HG03280 (cell line): Measurements from ENCODE around the gene PDZRN4.
"Not testable (repeated sequence)": the region's sequence is repeated elsewhere in the genome, so short reads cannot be mapped to it uniquely, and the experiment has no call there.

ENCODE experiments used
- ATAC-seq: cut with Tn5 transposase; IDR thresholded peaks from one replicate; pipeline ENCODE4 v1.9.1; 2021; ENCODE audit warnings: mild to moderate bottlenecking, moderate library complexity; ENCODE audit not compliant: unreplicated experiment

Gene PDZRN4

DNA sequence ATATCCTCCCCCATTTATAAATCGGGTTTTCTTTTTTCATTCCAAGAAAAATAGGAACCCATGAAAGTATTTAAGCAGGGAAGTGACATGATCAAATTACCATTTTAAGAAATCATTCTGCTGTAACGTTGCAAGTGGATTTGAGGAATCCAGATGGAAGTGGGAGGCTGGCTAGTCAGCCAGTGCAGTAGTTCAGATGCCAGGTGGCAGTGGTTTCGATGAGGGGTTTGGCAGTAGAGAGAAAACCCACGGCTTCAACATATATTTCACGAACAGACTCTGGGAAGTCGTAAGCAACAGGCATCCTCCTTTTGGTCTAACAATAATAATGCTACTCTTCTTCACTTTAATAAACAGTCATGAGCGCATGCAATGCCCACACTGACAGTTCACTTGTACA lies 25.0 kb downstream of the PDZRN4 start:
- no peak for ATAC-seq

DNA sequence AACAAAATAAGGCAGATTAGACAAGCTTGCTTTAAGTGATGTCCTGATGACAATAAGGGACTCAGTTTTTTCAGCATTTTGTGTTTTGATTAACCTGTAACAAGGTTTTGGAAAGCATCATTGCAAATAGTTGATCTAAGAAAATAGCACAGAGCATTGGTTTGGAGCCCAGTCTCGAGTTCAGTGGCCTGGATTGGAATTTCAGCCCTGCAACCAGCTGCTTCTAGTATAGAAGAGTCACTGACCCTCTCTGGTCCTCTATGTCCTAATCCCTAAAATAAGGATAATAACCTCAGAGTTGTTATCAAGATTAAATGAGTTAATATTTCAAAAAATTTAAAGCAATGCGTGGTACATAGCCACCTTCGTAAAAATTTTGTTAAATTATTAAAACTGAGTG lies 25.5 kb downstream of the PDZRN4 start:
- ATAC-seq: no peak

DNA sequence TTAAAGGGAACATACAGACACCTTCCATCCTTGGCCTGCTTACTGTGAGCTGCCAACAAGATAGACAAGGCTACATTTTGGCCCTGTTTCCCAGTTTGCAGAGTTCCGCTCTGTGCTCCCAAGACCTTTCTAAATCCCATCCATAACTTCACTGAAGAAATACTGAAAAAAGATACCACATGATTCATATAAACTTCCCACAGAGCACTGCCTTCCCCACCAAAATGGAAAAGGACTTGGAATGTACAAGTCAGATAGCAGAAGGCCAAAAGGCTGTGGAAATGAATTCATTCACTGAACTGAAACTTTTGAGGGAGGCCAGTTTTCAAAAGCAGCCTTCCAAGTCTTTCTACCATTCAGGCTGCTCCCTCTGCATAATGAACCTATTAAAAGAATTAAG lies 29.6 kb downstream of the PDZRN4 start:
- no peak for ATAC-seq

DNA sequence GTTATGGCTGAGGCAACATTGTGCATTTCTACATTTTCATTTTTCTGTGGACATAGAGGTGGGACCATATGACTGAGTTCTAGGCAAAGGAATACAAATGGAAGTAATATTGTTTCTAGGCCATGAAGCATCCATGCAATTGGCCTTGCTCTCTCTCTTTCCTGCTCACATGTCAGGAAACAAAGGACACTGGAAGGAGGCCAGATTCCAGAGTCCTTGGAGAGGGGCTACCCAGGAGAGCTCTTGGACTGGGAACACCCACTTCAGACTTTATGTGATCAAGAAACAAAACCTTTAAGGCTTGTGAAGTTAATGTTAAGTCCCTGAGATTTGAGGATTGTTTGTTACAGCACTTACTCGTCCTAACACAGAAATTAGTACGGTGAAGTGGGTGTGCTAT lies 32.8 kb downstream of the PDZRN4 start:
- ATAC-seq: no peak

DNA sequence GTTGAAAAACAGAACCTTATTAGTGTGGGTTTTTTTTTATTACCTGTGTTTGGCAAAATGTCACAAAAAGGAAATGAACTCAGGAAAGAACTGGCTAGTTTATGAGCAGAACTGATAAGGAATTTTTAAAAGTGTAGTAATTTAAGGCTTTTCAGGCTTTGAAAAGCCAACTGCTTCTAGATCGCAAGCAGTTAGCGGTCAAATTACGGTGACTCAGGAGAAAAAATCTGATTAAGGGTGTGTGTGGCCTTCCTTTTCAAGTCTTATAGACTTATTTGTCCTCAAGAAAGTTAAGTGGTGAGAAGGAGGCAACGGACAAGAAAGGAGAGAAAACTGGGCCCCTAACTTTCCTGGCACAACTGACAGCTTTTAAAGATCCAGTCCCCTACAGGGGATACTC lies 33.4 kb downstream of the PDZRN4 start:
- no peak for ATAC-seq

DNA sequence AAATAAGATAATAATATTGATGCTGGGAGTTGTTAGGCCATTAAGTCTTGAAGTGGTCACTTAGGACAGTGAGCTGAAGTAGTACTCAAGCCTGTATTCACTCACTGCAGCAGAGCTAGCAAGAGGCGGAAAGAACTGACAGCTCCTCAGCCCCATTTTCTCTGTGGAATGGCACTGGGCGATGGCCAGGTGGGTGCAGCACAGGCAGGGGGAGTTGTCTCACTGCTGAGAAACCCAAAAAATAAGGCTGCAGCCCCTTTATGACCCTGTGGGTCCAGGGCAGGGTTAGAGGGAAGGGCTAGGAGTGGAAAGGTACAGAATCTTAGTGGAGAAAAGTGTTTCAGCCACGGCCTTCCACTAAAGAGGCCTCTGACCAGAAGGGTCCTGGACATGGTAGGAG lies 35.5 kb downstream of the PDZRN4 start:
- ATAC-seq: no peak

DNA sequence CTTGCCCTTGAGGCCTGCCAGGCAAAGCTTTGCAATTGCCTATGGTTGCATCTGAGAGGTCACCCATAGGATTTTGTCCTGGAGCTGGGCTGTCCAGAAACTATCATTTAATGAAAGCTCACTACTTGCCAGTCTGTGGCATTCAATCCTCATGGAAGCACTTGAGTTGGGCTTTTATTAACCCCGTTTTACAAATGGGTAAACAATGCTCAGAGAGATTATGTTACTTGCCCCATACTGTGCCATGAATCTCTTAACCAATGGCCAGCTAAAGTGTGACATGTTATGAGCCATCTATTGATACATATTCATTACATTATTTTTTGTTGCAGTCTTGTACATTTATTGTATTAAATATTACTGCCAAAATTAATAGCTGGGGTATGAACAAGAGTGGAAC lies 35.9 kb downstream of the PDZRN4 start:
- no peak for ATAC-seq

DNA sequence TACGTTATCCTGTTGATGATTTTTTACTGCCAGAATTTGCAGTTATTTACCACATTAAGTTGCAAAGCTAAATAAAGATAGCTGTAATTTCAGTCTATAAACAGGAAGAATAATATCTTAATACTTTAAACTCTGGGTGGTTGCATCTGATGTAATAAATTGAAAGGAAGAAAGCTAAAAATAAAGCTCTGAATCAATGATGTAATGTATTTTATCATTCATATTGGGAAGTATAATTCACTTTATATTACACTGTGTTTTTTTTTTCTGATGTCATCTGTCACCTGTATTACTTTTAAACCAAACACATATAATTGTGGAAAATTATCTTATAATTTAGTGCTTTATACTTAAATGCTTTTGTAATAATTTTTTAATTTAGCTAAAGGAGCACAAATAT lies 37.1 kb downstream of the PDZRN4 start:
- no peak for ATAC-seq

DNA sequence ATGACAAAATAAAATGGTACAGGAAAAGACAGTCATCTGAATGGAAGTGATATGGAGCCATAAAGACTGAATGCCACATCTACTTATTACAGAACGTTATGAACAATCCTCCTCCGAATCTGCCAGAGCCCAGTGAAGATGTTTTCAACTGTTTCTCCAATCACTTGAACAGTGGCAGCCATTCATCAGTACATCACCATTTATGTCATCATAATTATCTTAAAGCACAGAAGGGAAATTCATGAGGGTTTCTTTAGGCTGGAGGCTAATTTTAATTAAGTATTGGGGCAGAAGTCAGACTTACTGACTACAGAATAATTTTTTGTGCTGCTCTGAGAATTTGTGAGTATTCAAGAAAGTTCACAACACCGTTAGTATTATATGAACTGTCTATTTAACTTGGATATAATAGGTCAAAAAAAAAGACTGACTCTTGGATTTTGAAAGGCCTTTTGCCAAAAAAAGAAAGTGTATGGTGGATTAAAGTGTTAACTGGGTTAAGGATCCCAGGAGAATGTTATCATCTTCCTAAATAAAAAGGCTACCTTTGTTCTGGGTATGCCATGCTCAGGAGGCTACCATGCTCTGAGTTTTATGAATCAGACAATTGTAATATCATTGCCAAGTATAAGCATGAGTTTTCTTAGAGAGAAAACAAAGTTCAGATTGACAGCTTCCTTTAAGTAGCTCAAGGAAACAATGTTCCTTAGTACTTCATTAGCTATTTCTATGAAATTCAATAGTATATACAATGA lies 40.1 kb downstream of the PDZRN4 start:
- no peak for ATAC-seq

DNA sequence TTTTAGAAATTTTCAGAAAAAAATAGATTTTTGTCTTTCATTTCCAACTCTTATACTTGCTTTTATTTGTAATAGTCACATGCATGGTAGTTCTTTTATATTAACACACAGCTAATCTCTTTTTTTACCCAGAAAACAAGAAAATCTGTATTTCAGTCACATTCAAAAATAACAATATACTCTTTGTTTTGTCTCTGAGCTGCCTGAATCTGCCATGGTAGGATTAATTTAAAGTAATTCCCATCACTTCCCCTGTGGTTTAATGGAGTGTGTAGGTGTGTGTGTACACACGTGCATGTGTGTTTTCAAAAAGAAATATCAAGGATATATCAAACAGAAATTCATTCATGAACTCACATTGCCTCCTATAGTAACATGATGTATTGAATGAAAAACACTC lies 42.6 kb downstream of the PDZRN4 start:
- ATAC-seq: no peak

DNA sequence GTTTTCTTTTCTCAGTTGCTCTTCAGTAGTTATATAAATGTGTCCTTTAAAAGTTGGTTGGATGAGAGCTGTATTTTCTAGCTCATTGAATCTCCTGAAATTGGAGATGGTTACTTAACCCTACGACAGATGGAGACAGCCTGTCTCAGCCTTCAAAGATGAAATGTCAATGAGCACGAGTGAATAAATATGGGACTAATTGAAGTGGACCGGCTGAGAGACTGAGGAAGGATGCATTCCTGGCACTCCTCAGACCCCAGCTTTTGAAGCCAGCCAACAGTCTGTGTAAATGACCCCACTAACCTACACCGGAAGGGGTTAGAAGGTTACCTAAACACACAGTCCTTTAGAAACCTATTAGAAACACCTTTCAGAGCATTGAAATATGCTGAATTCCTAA lies 46.6 kb downstream of the PDZRN4 start:
- ATAC-seq: no peak

DNA sequence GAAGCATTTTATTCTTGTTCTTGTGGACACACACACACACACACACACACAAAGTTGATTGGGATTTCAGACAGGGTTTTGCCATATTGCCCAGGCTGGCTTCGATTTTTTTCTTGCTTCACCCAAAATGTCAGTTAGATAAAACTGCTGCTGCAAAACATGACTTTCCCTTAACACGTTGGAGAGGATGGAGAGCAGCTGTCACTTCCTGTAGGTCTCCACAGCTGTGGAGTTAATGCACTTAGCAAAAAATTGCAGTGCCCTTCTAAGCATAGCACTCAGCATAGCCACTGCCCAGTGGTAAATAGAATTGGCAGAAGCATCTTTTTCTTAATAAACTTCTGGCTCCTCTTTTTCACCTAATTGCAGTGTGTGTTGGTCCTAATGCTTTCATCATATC lies 54.5 kb downstream of the PDZRN4 start:
- ATAC-seq: no peak

DNA sequence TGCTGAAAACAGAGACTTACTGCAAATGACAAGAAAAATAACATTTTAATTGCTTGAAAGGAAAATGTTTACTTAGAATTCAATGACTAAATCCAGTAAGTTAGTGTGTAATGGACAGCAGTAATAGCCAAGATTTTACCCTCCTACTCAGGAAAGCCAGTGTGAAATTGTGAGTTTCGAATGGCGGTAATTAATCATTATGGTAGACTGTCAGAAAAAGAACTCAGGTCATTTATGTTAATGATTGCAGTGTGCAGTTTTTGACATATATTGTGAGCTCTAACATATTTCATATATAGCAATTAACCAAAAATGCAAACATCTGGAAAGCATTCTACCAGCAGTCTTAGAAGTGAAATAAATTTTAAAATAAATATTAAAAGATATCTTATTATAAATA lies 60.3 kb downstream of the PDZRN4 start:
- ATAC-seq: no peak

DNA sequence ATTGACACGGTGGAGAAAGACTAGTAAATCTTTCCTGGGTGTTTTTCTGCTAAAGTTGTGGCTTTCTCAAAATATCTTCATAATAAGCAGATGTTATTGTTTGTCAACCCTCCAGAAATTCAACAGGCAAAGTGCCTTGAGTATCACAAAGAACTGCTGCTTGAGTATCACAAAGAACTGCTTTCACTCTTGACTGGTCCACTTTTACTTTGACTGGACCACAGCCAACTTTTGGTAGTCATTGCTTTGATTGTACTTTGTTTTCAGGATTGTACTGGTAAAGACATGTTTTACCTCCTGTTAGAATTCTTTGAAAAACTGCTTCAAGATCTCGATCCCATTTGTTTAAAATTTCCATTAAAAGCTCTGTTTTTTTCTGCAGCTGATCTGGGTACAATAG lies 62.6 kb downstream of the PDZRN4 start:
- ATAC-seq: no peak

DNA sequence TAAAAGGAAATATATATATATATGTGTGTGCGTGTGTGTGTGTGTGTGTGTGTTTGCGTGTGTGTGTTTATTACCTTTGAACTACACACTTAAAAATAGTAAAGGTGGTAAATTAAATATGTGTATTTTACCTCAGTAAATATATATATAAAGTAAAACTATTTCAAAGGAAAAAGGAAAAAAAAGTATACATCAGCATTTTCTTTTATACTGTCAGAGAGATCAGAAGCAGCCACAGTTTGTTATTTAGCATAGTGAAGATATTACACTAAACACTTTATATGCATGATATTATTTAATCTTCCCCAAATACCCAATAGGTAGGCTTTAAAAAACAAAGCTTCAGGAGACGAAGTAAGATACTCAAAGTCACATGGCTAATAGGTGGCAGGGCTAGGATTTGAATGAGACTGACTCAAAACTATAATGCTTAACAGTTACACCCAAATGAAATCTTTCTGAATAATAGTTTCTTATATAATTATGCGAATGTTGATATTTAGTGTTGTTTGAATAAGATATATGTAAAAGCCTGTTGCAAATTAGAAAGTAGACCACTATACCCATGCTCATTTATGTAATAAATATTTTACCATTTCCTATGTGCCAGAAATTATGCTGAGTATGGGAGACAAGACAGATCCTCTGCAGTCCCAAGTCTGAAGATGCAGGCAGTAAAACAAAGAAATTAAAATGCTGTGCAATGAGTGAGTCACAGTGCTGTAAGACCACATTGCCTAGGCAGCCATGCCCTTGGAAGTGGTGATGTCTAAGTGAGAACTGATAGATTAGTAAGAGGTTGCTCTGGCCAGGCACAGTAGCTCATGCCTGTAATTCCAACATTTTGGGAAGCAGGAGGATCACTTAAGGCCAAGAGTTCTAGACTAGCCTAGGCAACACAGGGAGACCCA lies 66.1 kb downstream of the PDZRN4 start:
- no peak for ATAC-seq

DNA sequence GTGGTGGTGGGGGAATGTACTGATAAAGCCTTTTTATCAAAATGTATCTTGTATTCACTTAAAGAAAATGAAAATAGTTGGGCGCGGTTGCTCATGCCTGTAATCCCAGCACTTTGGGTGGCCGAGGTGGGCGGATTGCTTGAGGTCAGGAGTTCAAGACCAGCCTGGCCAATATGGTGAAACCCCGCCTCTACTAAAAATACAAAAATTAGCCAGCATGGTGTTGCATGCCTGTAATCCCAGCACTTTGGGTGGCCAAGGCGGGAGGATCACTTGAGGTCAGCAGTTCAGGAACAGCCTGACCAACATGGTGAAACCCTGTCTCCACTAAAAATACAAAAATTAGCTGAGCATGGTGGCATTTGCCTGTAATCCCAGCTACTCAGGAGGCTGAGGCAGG lies 75.1 kb downstream of the PDZRN4 start:
- ATAC-seq: not testable (repeated sequence)

DNA sequence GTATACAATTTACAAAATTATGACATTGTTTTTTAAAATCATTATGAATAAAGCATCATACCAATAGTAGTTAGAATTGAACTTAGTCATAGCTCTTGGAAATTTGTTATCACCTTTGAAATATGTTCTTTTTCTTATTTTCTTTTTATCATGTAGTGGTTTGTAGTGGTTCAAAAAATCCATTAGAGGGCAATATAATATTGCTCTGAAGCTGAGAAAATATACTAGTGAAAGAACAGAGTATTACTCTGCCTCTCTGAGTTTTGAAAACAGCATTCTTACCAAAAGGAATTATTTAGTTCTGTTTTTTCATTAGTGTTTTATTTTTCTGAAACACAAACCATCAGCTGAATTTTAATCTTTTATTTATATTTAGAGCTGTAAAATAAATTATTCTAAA lies 76.2 kb downstream of the PDZRN4 start:
- no peak for ATAC-seq

DNA sequence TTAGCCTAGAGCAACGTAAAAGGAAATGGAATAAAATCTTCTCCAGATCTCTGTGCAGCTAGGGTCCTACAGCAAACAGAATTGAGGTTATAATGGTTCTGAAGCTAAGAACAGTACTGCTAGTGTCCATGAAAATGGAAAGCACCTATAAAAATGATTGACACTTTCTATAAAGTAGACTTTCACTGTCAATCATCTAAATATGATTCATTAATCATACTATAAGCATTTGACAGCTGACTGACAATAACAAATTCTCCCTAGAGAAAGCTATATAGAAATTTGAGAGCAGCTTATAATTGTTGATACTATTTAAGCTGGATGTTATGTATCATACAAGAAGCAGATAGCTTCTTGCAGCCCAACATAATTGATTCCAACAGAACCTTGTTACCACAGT lies 80.9 kb downstream of the PDZRN4 start:
- no peak for ATAC-seq

DNA sequence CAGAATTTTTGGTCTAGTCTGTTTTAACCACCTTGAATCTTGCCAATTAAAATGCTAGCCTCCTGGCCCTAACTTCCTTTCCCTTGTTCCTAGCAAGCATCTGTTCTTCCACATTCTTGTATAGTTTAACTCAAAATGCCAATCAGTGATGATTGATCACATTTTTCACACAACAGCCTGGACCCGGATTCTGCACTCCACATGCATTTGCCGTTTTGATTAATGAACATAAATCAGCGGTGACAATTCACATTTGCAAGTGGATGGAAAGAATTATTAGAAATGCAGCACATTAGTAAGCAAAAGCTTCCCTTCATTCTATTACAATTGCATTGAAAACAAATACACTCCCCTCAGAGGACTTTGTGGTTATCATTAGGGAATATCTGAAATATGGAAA lies 83.4 kb downstream of the PDZRN4 start:
- no peak for ATAC-seq

DNA sequence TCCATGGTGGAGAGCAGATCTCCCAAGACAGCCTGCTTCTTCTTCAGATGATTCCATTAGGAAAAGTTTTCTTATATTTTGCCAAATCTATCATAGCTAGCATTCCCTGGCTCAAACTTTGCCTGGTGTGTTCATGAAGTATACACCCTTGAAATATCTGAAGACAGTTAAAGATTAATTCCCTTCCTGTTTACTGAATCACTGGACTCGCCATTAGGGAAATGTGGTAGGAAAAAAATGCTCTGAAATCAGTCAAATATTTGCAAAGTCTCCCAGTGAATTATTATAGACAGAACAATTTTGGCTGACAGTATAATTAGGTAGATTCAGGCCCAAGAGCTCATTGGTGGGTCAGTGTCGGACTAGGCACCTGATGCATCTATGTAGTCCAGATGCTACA lies 86.5 kb downstream of the PDZRN4 start:
- ATAC-seq: no peak

DNA sequence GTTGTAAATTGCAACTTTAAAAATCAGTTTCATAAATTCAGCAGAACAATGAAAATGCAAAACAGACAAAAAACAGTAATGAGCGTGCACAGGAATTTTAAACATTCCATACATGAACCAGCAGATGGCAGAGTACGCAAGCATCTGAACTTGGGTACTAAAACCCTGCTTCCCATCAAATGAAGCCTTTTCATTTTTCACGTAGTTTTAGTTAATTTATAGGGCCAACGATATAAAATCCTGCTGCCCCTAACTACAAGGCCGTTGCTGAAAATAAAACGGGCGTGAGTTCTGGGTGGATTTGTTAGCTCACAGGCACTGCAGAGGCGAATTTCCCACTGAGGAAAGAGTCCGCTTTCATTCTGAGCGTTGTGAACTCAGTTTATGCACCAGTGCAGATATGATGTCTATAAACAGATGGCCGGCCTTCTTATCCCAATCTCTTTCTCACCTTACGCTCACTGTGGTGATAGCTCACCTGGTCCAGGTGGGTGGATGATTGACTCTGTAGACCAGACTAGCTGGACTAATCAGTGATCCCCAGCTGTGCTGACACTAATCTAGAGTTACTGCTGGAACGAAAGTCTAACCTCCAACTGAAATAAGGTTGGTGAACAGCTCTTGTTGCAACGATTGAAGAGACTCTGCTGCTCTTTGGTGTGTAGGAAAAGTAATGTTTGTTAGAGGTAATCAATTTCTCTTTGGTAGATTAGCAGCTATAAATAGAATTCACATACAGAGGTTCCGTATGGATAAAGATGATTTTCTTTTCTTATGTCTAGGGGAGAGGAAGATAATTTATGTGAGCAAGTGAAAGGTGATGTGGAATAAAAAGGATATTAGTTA lies 89.2 kb downstream of the PDZRN4 start:
- ATAC-seq: no peak

DNA sequence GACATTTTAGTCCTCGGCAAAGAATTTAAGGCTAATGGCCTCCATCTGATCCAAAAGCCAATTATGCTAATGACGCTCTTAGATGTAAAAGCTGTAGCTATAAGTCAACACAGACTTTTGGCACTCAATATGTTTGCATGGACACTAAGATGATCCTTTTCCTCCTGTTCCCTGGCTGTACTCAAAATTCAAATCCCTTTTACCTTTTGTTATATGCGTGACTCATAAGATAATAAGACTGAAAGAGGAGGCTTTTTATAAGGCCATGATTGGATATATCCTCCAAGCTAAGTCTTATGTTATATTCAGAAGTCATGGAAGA lies 89.8 kb downstream of the PDZRN4 start:
- ATAC-seq: no peak
